NCI-H446 (cell line): ENCODE measurements around the gene SEC14L2.
A peak's percentile ranks its signal among the peaks of the same experiment; 100 is the strongest.

Source experiments
- DNase-seq, 2 experiments: peaks; one replicate each; lab custom pipeline; 2025; lab: John Stamatoyannopoulos, UW

Gene SEC14L2

DNA sequence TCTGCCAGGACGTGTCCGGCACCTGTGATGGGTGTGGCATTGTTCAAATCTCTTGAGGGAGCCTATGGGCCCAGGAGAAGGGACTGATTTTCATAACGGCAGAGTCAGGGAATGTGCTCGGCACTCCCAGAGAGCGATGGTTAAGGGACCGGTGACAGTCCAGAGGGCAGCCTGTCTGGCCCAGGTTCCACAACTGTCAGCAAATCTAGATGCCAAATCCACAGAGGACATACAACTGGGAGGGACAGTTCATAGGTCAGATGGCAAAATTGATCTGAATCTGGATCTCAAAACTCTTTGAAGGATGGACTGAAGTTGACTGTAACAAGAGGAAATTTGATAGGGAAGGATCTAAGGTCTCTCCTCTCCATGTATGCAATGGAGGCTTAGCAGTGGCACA lies 7.5 kb downstream of the SEC14L2 start:
- no peak for DNase-seq

DNA sequence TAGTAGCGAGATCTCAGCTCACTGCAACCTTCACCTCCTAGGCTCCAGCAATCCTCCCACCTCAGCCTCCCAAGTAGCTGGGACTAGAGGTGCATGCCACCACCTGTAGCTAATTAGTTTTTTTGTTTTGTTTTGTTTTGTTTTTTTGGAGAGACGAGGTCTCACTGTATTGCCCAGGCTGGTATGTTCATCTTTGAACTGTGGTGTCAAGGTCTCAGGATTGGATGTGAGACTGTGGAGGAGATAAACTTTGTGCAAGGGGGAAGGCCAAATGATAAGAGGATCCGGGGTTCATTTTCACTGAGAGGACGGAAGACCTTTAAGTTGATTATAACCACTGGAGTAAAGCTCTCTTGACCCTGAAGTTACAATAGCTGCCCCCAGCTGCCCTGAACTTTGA lies 8.9 kb downstream of the SEC14L2 start:
- DNase-seq, result no peak

DNA sequence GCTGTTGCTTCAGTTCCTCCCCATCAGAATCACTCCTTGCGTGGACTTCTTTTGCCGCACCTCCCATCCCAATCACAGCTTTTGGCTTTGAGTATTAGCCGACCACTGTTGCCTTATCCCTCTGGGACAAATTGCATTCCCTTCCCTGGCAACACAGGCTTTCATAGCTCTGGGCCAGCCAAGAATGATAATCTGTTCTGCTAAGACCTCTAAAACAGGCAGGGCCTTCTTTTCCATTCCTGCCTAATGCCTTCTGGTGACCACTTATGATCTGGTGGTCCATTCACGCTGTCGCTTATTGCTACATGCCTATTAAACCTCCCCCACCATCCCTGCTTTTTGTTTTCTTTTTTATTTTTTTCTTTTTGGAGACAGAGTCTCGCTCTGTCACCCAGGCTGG lies 9.6 kb downstream of the SEC14L2 start:
- no peak for DNase-seq

DNA sequence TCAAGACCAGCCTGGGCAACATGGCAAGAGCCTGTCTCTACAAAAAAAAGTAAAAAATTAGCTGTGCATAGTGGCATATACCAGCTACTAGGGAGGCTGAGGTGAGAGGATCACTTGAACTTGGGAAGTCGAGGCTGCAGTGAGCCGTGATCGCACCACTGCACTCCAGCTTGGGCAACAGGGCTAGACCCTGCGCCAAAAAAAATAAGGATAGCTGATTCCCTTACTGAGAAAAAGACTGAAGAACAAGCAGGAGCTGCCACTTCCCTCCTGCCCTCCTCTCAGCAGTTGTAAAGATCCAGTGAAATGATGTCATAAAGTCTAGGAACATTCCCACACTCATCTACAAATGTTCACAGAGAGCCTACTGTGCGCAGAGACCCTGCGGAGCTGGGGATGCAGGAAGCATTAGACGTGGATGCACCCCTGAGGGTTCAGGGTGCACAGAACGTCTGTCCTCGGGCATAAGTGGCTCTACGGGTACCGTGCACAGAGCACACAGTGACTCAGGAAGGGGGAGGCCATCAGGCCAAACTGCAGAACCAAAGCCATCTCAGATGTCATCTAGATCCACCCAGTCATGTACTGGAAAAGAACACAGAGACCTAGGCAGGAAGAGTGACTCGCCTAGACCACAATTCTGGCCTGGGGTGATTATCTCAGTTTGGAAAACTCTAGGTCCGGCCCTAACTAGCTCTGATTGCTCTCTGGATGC lies 11.7 kb downstream of the SEC14L2 start:
- no peak for DNase-seq

DNA sequence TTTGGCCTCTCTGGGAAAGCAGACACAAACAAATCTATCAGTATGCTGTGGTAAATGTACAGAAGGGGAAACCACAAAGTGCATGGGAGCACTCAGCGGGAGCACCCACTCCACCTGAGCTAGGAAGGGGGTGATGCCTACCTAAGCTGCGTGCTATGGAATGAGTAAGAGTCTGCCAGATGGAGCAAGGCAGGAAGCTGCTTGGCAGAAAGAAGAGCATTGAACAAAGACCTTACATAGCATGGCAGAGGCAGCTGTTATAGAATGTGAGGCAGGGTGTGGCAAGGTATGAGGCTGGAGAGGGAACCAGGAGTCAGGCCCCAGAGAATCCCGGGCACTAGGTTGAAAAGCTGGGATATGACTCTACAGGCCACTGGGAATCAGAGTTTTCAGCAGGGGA lies 15.0 kb downstream of the SEC14L2 start:
- DNase-seq, result no peak

DNA sequence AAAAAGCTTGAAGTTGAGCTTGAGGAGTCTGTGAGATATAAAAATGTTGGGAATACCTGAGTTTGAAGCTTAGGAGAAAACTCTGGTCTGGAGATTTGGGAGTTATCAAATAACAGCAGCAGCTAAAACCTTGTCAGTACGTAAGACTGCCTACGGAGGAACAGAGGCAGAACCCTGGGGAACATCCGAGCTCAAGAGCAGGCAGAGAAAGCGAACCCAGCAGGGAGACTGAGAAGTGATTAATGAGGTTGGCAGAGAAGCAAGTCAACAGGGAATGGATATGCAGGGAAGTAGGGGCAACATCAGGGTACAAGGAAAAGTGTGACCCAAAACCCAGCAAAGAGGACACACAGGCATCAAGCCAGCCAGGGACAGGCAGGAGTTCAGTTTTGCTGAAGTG lies 16.2 kb downstream of the SEC14L2 start:
- DNase-seq, result no peak

DNA sequence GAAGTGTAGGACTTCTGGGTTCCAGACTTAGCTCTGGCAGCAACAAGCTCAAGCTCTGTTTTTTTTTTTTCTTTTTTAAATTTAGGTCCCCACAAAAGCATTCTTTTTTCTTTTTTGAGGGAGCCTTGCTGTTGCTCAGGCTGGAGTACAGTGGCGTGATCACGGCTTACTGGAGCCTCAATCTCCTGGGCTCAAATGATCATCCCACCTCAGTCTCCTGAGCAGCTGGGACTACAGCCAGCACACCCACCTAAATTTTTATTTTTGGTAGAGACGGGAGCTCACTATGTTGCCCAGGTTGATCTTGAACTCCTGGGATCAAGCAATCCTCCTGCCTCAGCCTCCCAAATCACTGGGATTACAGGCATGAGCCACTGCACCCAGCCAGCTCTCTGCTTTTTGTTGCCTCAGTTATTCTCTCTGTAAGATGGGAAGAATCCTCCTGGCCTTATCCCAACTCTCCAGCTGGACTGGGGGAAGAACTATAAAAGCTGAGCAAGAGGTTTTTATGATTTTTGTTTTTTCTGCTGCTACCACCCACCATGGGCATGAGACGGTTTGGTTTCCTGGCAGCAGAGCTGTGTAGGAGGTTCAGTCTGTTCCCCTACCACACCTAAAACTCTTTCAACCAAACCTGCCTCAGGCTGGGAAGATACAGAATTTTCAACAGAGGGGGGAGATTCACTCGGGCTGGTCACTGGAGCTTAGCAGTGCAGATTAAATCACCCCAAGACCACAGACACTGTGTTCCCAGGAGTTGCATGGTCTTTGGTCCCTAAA lies 17.1 kb downstream of the SEC14L2 start:
- no peak for DNase-seq

DNA sequence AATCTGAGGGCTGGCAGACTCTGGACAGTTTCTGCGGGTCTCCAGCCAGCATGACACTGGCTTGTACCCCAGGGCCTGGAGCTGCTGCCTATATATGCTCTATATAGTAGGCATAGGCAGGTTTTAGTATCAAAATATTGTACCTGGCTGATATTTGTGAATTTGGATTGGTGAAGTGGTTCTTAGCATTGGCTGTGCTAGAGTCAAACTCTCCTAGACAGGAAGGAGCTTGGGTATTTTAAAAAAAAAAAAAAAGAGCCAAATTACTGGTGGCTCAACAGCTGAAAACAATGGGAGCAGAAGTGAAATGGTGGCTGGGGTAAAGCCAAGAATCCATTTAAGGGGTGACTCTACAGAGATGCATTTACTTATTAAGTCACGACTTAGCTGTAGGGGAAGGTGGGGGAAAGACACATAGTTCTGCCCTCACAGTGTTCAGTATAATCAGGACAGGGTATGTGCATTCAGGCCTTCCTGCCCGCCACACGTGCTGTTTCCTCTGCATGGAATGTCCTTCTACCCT lies 17.8 kb downstream of the SEC14L2 start:
- DNase-seq, result no peak

DNA sequence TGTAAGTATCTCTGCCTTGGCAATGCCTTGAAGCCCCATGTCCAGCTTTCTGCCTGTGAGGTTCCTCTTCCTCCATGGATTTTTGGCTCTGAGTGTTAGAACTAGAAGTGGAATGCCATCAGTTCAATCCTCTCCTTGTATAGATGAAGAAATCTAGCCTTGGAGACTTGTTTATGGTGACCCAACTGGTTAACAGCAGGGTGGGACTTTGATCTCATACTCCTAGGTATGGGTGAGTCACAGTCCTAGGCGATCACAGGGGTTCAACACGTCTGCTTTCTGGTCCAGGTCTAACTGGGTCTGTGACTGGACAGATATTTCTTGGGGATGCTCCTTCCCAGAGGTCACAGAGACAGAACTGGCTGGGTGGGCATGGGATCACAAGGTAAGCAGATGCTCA lies 19.6 kb downstream of the SEC14L2 start:
- no peak for DNase-seq

DNA sequence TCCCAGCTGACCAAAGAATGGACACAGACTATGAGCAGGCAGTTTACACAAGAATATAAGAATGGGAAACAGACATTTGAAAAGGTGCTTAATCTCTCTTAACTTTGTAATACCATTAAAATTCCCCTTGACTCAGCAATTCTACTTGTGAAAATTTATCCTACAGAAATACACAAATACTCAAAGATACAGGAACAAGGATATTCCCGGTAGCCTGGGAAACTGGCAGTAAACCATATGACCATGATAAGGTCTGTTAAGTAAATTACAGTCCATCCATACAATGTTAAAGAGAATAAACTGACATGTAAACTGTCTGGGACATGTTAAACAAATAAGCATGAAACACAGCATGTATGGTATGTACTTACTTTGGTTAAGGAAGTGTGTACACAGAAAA lies 20.0 kb downstream of the SEC14L2 start:
- no peak for DNase-seq

DNA sequence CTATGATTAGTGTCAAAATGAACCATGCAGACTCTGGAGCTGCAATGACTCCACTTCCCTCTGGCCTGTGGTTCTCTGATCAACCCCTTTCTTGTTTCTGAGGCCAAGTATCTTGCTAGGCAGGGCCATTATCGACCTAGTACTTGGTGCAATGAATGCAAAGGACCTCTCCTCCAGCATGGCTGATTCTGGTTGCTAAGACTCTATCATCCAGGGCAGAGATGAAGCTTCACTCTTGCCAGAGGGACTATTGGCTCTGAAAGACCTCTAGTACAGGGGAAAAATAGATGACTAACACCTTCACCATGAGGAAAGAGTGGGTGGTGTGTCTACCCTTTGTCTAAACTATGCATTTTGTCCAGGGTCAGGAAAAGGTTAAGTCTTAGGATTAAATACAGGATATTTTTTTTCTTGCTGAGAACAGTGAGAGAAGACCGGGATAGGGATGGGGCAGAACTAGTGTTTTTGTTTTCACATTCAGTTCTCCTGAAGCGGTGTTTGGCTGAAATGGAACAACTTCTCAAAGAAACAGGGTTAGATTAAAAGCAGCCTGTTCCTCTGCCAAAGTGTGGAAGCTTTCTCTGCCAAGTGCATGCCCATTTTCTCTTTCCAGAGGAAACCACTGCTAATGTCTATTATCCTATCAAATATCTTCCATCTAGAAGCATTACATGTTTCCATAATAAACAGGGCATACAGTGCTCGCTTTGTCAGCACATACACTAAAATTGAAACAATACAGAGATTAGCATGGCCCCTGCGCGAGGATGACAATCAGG lies 23.7 kb downstream of the SEC14L2 start:
- no peak for DNase-seq

DNA sequence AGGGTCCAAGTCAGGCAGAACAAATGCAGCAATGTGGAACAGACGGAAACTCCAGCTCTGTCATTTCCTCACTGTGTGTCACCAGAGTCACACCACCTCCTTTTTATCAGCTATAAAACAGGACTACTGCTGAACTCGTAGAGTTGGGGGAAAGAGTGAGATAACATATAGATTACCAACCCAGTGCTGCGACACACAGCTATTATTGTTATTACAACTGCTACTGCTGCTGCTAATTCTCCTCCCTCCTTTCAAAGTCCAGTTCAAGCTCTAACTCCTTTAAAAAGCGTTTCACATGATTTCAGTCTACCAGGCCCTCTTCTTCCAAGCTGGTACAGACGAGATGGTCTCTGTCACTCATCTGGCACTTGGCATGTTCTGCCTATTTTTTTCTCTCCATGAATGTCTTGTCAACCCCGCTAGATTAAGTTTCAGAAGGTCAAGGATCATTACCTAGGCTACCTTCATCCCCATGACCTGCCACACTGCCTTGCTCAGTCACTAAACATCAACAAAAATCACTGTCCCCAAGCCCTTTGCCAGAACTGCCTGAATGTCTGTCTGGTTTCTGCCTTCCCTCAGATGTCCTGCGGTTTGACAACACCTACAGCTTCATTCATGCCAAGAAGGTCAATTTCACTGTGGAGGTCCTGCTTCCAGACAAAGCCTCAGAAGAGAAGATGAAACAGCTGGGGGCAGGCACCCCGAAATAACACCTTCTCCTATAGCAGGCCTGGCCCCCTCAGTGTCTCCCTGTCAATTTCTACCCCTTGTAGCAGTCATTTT lies 25.1 kb downstream of the SEC14L2 start:
- DNase-seq, result no peak

DNA sequence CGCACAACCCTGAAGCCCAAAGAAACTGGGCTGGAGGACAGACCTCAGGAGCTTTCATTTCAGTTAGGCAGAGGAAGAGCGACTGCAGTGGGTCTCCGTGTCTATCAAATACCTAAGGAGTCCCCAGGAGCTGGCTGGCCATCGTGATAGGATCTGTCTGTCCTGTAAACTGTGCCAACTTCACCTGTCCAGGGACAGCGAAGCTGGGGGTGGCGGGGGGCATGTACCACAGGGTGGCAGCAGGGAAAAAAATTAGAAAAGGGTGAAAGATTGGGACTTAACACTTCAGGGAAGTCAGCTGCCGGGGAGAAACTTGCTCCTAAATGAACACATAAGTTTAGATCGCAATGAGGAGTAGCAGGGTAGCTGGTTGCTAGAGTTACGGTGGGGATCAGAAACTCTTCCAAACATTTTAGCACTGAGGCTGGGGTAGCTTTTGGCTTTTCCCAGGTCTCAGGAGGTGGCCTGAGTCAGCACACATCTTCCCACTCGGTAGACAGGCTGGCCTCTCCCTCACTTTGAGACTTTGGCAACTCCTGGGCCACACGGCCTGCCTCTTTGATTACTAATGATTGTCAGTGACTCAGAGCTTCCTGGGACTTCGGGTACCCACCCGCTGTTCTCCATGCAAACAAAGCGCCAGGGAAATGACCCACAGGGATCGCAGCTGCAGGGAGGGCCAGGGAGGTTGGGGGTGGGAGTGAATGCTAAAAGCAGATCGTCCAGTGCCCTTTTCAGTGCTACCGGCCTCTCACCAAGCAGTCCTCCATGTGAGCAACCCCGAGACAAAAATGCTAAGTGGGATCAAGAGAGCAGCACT lies 25.9 kb downstream of the SEC14L2 start:
- DNase-seq, result peak; percentile 43 to 50

DNA sequence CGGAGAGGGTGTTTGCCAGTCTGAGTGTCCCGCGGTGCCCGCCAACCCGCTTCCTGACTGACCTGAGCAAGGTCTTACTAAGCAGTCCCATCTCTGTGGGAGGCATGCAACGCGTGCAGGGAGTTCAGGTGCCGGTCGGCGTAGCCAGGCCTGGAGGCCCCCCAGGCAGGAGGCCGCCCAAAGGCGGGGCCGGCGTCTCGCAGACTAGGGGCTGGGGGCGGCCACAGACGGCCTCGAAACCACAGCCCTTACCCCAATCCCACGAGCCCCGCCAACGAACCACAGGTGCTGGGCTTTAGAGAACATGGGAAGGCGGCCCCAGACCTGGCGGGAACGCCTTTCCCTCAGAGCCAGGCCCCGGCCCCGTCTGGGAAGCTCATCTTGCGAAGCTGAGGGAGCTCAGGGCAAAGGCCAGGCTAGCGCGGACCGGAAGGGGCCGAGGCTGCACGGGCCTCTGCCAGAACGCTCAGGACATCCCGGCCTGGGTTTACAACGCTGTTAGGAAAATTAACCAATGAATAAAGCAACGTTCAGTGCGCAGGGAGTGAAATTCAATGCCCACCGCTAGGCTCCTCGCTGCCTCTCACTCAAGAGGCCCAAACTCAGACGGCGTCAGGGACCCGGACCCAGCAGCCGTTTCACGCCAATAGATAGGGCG lies 26.6 kb downstream of the SEC14L2 start:
- DNase-seq, result no peak

DNA sequence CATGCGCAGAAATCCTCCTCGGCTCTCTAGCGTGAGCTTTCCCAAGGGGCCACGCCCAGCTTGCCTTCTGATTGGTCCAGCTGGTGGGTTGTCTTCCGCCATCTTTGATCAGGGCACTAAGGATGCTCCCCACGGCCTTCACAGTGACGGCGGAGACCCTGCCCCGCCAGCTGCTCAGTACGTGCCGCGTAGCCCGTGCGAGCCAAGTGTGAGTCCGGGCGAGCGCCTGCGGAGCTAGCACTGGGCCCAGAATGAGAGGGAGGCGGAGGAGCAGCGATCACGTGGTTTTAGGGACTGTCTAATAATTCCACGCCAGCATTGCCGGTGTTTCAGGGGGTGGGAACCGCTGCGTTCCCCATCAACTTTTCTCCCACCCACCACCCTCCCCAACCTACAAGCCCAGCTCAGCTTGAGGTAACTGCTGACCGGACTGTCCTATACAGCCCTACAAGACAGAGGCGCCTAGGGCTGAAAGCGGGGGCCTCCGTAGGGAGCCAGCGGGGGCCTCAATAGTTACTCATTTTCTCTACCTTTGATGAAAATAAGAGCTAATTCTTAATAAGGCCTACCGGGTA lies 27.2 kb downstream of the SEC14L2 start:
- peak; percentile 99 to 100 for DNase-seq

DNA sequence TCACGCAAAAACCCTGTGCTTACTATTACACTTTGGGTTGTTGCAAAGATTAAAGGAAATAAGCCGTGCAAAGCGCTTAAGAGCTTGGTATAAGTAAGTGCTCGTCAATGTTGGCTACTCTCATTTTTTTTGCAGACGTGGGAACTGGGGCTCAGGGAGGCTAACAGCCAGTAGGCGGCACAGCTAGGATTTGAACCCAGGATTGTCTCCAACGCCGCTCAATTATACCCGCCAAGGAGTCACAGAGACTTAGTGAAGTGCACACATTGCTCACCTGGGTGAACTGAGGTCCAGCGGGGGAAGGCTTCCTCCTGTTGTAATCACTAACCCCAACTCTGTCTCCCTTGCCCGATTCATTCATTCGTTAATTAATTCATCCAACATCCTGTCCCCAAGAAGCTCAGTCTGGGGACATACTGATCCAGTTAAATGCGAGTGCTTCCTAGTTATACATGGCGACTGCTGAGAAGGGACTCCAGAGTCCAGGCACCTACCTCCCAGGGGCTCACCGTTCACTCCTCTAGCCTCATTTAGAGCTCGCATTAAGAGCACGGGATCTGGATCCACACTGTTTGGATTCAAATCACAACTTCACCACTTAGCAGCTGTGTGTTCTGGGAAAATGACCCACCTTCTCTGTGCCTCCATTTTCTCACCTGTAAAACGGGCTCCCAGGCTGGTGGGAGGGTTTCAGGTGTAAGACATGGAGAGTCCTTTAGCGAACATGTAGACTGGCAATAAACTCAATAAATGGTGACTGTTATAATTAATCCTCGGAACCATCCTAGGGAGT lies 27.9 kb downstream of the SEC14L2 start:
- peak in 1 of 2 experiments; percentile 21 for DNase-seq

DNA sequence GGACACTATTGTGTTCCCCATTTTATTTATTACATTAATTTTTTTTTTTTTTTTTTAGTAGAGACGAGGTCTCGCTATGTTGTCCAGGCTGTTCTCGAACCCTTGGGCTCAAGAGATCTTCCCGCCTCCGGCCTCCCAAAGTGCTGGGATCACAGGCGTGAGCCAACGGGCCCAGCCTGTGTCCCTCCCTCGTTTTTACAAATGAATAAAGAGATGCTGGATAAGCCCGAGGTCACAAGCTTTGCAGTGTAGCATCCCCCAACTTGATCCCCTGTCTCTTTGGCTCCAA lies 28.5 kb downstream of the SEC14L2 start:
- peak in 1 of 2 experiments; percentile 50 for DNase-seq

DNA sequence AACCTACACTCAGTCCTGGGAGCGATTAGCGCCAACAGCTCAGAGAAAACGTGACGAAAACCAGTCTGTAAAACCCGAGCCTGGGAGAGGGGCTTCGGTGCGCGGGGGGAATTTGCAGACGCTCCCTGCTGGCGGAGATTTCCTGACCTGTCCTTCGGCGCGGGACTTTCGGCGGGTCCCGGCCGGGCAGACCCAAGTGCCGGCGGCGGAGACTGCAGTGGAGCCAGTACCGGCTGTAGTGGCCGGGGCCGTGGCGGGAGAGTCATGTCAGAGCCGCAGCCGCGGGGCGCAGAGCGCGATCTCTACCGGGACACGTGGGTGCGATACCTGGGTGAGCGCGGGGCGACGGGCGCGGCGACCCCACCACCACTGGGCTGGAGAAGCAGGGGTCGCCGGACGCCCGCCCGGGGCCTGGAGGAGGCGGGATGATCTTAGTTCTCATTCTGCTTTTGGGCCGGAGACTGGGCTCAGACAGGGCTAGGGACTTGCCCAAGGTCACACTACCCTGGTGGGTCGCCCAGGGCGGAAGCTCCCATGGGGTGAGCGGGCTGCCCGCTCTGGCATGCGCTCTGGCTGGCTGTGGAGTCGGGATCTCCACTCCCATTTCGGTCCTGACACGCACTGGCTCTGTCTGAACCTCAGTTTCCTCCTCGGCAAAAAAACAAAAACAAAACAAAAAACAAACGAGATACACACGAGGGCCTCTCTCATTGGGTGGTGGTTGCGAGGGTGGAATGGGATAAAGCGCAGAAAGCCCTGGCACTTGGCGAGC lies 29.0 kb downstream of the SEC14L2 start, which contains the start of gene MTFP1:
MTFP1 (plus strand) TSS at position 153 of the 772 bp plus-strand sequence; CDS start at position 265, 112 bp downstream.
- DNase-seq, result peak in 1 of 2 experiments; percentile 80
